ENCODE measurements around the gene CYTIP.

The CYTIP gene

GRCh38 chr2:157460897-157461296, 17.0 kb upstream of the CYTIP start:
- DNase-seq = no peak

- no peak for DNase-seq
Observed at GRCh38 chr2:157460384-157460837, 16.5 kb upstream of the CYTIP start.

- DNase-seq = no peak
Observed at GRCh38 chr2:157459486-157459885, 15.6 kb upstream of the CYTIP start.

GRCh38 chr2:157447741-157448140, 3.9 kb upstream of the CYTIP start:
- no peak for DNase-seq

GRCh38 chr2:157447031-157447430, 3.1 kb upstream of the CYTIP start:
- DNase-seq = no peak

GRCh38 chr2:157444641-157445040, 752 bp upstream of the CYTIP start:
- DNase-seq = no peak

- DNase-seq = no peak
Observed at GRCh38 chr2:157443090-157443489, 799 bp downstream of the CYTIP start.

GRCh38 chr2:157442636-157443035, 1.3 kb downstream of the CYTIP start:
- DNase-seq = no peak

- DNase-seq = no peak
Observed at GRCh38 chr2:157442191-157442590, 1.7 kb downstream of the CYTIP start.

- no peak for DNase-seq
Observed at GRCh38 chr2:157441072-157441454, 2.8 kb downstream of the CYTIP start.

- no peak for DNase-seq
Observed at GRCh38 chr2:157440404-157441071, 3.4 kb downstream of the CYTIP start.

- no peak for DNase-seq
Observed at GRCh38 chr2:157439824-157440186, 4.1 kb downstream of the CYTIP start.

- no peak for DNase-seq
Observed at GRCh38 chr2:157438863-157439823, 4.7 kb downstream of the CYTIP start.

GRCh38 chr2:157433394-157433793, 10.5 kb downstream of the CYTIP start:
- no peak for DNase-seq

- no peak for DNase-seq
Observed at GRCh38 chr2:157432475-157433106, 11.3 kb downstream of the CYTIP start.

- DNase-seq = no peak
Observed at GRCh38 chr2:157431176-157431575, 12.7 kb downstream of the CYTIP start.

GRCh38 chr2:157428500-157429175, 15.3 kb downstream of the CYTIP start:
- DNase-seq = no peak

GRCh38 chr2:157427922-157428303, 16.0 kb downstream of the CYTIP start:
- no peak for DNase-seq

- DNase-seq = no peak
Observed at GRCh38 chr2:157427003-157427921, 16.6 kb downstream of the CYTIP start.

- DNase-seq = no peak
Observed at GRCh38 chr2:157426477-157426994, 17.4 kb downstream of the CYTIP start.

GRCh38 chr2:157424374-157424773, 19.5 kb downstream of the CYTIP start:
- no peak for DNase-seq

GRCh38 chr2:157421964-157422363, 21.9 kb downstream of the CYTIP start:
- DNase-seq = no peak
